ENCODE measurements around the gene NCOR1.
A peak's percentile ranks its signal among the peaks of the same experiment; 100 is the strongest.
"Not testable (repeated sequence)": the region's sequence is repeated elsewhere in the genome, so short reads cannot be mapped to it uniquely, and the experiment has no call there.

The NCOR1 gene

GRCh38 chr17:16083223-16083622, 132.1 kb downstream of the NCOR1 start:
- DNase-seq: no peak

GRCh38 chr17:16081507-16082087, 133.7 kb downstream of the NCOR1 start:
- no peak for DNase-seq

- no peak for DNase-seq
Observed at GRCh38 chr17:16080366-16080765, 135.0 kb downstream of the NCOR1 start.

- no peak for DNase-seq
Observed at GRCh38 chr17:16075949-16076348, 139.4 kb downstream of the NCOR1 start.

- DNase-seq: no peak
Observed at GRCh38 chr17:16074423-16074822, 140.9 kb downstream of the NCOR1 start.

GRCh38 chr17:16073845-16074244, 141.5 kb downstream of the NCOR1 start:
- no peak for DNase-seq

GRCh38 chr17:16072031-16072430, 143.3 kb downstream of the NCOR1 start:
- no peak for DNase-seq

GRCh38 chr17:16068323-16068722, 147.0 kb downstream of the NCOR1 start:
- DNase-seq: no peak

- no peak for DNase-seq
Observed at GRCh38 chr17:16066125-16066524, 149.2 kb downstream of the NCOR1 start.

GRCh38 chr17:16061631-16062030, 153.7 kb downstream of the NCOR1 start:
- DNase-seq: no peak

GRCh38 chr17:16055139-16055538, 160.2 kb downstream of the NCOR1 start:
- DNase-seq: not testable (repeated sequence)

- no peak for DNase-seq
Observed at GRCh38 chr17:16052486-16052885, 162.8 kb downstream of the NCOR1 start.

GRCh38 chr17:16050844-16051243, 164.5 kb downstream of the NCOR1 start:
- DNase-seq: no peak

- DNase-seq: no peak
Observed at GRCh38 chr17:16048811-16049449, 166.4 kb downstream of the NCOR1 start.

GRCh38 chr17:16046966-16047365, 168.4 kb downstream of the NCOR1 start:
- no peak for DNase-seq

- no peak for DNase-seq
Observed at GRCh38 chr17:16044487-16044886, 170.8 kb downstream of the NCOR1 start.

GRCh38 chr17:16040710-16041251, 174.6 kb downstream of the NCOR1 start:
- no peak for DNase-seq

- no peak for DNase-seq
Observed at GRCh38 chr17:16037636-16038035, 177.7 kb downstream of the NCOR1 start.

- DNase-seq: no peak
Observed at GRCh38 chr17:16036261-16036660, 179.1 kb downstream of the NCOR1 start.

GRCh38 chr17:16033729-16034349, 181.5 kb downstream of the NCOR1 start:
- no peak for DNase-seq

GRCh38 chr17:16027708-16028584, 187.4 kb downstream of the NCOR1 start:
- DNase-seq: peak; percentile 56

- DNase-seq: no peak
Observed at GRCh38 chr17:16026895-16027294, 188.4 kb downstream of the NCOR1 start.

- DNase-seq: no peak
Observed at GRCh38 chr17:16025202-16025601, 190.1 kb downstream of the NCOR1 start.

Data from stimulated activated CD4-positive, alpha-beta T cell treated with anti-CD3 and anti-CD28 coated beads, Interleukin-4, amount 100 ng/mL, for 1 hour (primary cell).